Activated B cell treated with CpG ODN at 0.5 μM for 24 hours (primary cell): Measurements from ENCODE around the gene PTH2. TPM values are rescaled to one million over a fixed set of nuclear protein-coding genes. Genes with fewer than 3 reads are reported as not detected.
"Not testable (repeated sequence)": the region's sequence is repeated elsewhere in the genome, so short reads cannot be mapped to it uniquely, and the experiment has no call there.

Experiments
- ATAC-seq: fragments of 200-7000 bp; cut with Tn5 transposase; one replicate; pipeline ENCODE4 v1.10.0; 2021; ENCODE audit warnings: low read depth, mild to moderate bottlenecking, moderate library complexity
- CTCF ChIA-PET: fragments of 350-600 bp; sonication (Branson Sonifier 250); formaldehyde crosslinking; loops from one replicate; lab custom pipeline; 2021; ENCODE audit warnings: antibody characterized with exemption; lab: Charles Lee
- POLR2A ChIA-PET: fragments of 350-600 bp; sonication (Branson Sonifier 250); formaldehyde crosslinking; loops from one replicate; lab custom pipeline; 2021; ENCODE audit warnings: antibody characterized with exemption; lab: Charles Lee
- DNase-seq: peaks from one replicate; pipeline ENCODE4 v3.0.0; 2022
- H3K27ac Mint-ChIP-seq: one replicate; pipeline ENCODE4 v1.8.0; 2020; ENCODE audit warnings: mixed read lengths
- H3K27me3 Mint-ChIP-seq: one replicate; pipeline ENCODE4 v1.8.0; 2021; ENCODE audit warnings: mixed read lengths
- H3K36me3 Mint-ChIP-seq: one replicate; pipeline ENCODE4 v1.8.0; 2021; ENCODE audit warnings: low read depth, mixed read lengths
- H3K4me1 Mint-ChIP-seq: one replicate; pipeline ENCODE4 v1.8.0; 2021; ENCODE audit warnings: mixed read lengths
- H3K4me3 Mint-ChIP-seq: one replicate; pipeline ENCODE4 v1.8.0; 2020; ENCODE audit warnings: mild to moderate bottlenecking, mixed read lengths
- H3K9me3 Mint-ChIP-seq: one replicate; pipeline ENCODE4 v1.8.0; 2020; ENCODE audit warnings: mixed read lengths
- CTCF ChIP-seq: fragments of 200-600 bp; IDR thresholded peaks from one replicate; pipeline ENCODE4 v1.8.0; 2022; ENCODE audit warnings: antibody characterized with exemption, mild to moderate bottlenecking
- intact Hi-C: fragments of 100-400 bp; cut with micrococcal nuclease; formaldehyde crosslinking; loops from one replicate; pipeline ENCODE4 v1.15.1; 2024
- total RNA-seq: library from RNA; stranded (reverse); gene quantifications from 2 replicates; pipeline ENCODE4 v1.2.3, GENCODE V29; 2022

PTH2 gene
- total RNA-seq, 1 donor from 2014 or later = not detected

GRCh38 chr19:49445997-49446396 lies 22.8 kb upstream of the PTH2 start:
- H3K27me3 Mint-ChIP-seq = peaks cover 11% of the 10 kb centered on the region
- intact Hi-C loops = no loop called here
- no peak for ATAC-seq
- ChIA-PET CTCF (interaction anchor here (1.4 to 2.2 kb wide), 4 partner anchors 24 to 332 kb away, joined by 3 to 12 read pairs (median 6); partner anchors contain the start of gene LIN7B), POLR2A (interaction anchor here (1.1 to 2.9 kb wide), 4 partner anchors 24 to 230 kb away, joined by 3 to 25 read pairs (median 6); no protein-coding TSS in a partner anchor)
- DNase-seq = no peak
- H3K27ac Mint-ChIP-seq = no peak overlapping the region
- TF ChIP-seq CTCF = no peak
- H3K4me1 Mint-ChIP-seq = peaks cover 50% of the 10 kb centered on the region
- no peaks in the 10 kb centered on the region for H3K9me3 Mint-ChIP-seq
- no peak overlapping the region for H3K4me3 Mint-ChIP-seq
- H3K36me3 Mint-ChIP-seq = peaks cover 46% of the 10 kb centered on the region

DNA sequence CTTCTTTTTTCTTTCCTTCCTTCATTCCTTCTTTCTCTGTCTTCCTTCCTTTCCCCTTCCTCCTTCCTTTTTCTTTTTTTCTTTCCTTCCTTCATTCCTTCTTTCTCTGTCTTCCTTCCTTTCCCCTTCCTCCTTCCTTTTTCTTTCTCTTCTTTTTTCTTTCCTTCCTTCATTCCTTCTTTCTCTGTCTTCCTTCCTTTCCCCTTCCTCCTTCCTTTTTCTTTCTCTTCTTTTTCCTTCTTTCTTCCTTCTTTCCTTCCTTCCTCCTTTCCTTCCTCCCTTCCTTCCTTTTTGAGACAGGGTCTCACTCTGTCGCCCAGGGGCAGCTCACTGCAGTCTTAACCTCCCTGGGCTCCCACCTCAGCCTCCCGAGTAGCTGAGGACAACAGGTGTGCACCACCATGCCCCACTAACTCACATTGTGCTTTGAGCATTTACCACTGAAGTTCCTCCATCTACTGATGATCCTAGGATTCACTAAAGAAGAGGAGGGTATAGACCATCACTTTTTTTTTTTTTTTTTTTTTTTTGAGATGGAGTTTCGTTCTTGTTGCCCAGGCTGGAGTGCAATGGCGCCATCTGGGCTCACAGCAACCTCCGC lies 21.0 kb upstream of the PTH2 start:
- peak overlapping the region; percentile 90 for H3K27ac Mint-ChIP-seq
- intact Hi-C loops, H3K9me3 Mint-ChIP-seq, ATAC-seq, DNase-seq: not testable (repeated sequence)
- H3K4me3 Mint-ChIP-seq = peak overlapping the region; percentile 86
- peaks cover 30% of the 10 kb centered on the region for H3K36me3 Mint-ChIP-seq
- H3K27me3 Mint-ChIP-seq = peaks cover 28% of the 10 kb centered on the region
- POLR2A ChIA-PET = interaction anchor here (0.6 to 2.9 kb wide), 11 partner anchors 8 to 996 kb away, joined by 3 to 28 read pairs (median 5); no protein-coding TSS in a partner anchor
- H3K4me1 Mint-ChIP-seq = peaks cover 41% of the 10 kb centered on the region
- CTCF ChIA-PET = interaction anchor here (0.6 to 3.3 kb wide), 9 partner anchors 12 to 231 kb away, joined by 3 to 28 read pairs (median 5); no protein-coding TSS in a partner anchor

- peak; percentile 77 for TF ChIP-seq CTCF
- peaks cover 24% of the 10 kb centered on the region for H3K36me3 Mint-ChIP-seq
- H3K9me3 Mint-ChIP-seq = no peaks in the 10 kb centered on the region
- ATAC-seq (peak; percentile 85), DNase-seq (peak; percentile 94)
- H3K27me3 Mint-ChIP-seq = peaks cover 34% of the 10 kb centered on the region
- POLR2A ChIA-PET = interaction anchor here (0.6 to 2.9 kb wide), 14 partner anchors 26 to 627 kb away, joined by 3 to 28 read pairs (median 4); partner anchors contain the start of genes FCGRT and TEAD2
- intact Hi-C loops = loop anchor here (1.0 to 2.0 kb wide), 10 partner anchors 8 to 217 kb away; partner anchors contain the start of gene PIH1D1
- peaks cover 39% of the 10 kb centered on the region for H3K4me1 Mint-ChIP-seq
- peak overlapping the region; percentile 90 for H3K27ac Mint-ChIP-seq
- H3K4me3 Mint-ChIP-seq = peak overlapping the region; percentile 86
- CTCF ChIA-PET = interaction anchor here (0.6 to 3.3 kb wide), 12 partner anchors 8 to 217 kb away, joined by 3 to 28 read pairs (median 5); partner anchors contain the start of gene PIH1D1
These were observed 20.3 kb upstream of the PTH2 start for GRCh38 chr19:49443366-49444099.

DNA sequence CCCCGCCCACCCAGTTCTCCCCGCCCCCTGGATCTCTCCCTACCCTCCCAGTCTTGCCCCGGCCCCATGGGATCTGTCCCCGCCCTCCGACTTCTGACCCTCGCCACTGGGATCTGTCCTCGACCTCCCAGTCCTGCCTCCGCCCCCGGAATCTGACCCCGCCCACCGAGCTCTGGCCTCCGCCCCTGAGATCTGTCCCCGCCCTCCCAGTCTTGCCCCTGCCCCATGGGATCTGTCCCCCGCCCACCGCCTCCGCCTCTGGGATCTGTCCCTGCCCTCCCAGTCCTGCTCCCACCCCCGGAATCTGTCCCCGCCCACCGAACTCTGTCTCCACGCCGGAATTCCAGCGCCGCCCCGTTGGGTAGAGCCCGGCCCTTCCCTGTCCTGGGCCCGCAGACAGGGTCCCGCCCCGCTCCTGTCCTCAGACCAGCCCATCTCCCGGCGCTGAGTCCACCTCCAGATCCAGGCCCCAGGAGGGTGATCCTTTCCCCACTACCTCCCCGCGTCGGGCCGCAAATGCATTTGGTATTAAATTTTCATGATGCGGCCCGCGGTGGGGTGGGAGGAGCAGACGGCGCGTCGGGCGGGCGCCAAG lies 19.6 kb upstream of the PTH2 start:
- ATAC-seq = peak; percentile 37
- ChIA-PET POLR2A (interaction anchor here (0.6 to 2.5 kb wide), 18 partner anchors 9 to 627 kb away, joined by 3 to 28 read pairs (median 4); partner anchors contain the start of genes ALDH16A1, CD37, FCGRT and PIH1D1), CTCF (interaction anchor here (0.6 to 3.3 kb wide), 10 partner anchors 9 to 216 kb away, joined by 3 to 28 read pairs (median 4); partner anchors contain the start of gene PIH1D1)
- TF ChIP-seq CTCF = no peak
- Mint-ChIP-seq H3K4me1 (peaks cover 34% of the 10 kb centered on the region), H3K36me3 (peaks cover 19% of the 10 kb centered on the region), H3K27ac (peak overlapping the region; percentile 90), H3K4me3 (peak overlapping the region; percentile 86), H3K27me3 (peaks cover 41% of the 10 kb centered on the region), H3K9me3 (no peaks in the 10 kb centered on the region)
- intact Hi-C loops = loop anchor here (1.0 to 2.0 kb wide), 10 partner anchors 8 to 217 kb away; partner anchors contain the start of gene PIH1D1
- peak; percentile 66 for DNase-seq

DNA sequence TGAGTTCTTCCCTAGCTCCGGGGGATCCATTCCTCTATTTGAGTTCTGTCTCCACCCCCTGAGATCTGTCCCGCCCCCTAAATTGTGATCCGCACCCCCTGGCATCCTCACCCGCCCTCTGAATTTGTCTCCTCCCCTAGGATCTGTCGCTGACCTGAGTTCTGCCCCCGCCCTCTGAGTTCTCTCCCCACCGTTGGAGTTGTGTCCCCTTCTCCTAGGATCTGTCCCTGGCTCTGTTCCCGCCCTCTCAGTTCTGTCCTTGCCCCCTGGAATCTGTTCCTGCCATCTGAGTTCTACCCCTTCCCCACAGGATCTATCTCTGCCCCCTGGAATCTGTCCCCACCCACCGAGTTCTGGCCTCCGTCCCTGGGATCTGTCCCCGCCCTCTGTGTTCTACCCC lies 19.1 kb upstream of the PTH2 start:
- peaks cover 34% of the 10 kb centered on the region for H3K4me1 Mint-ChIP-seq
- ChIA-PET POLR2A (interaction anchor here (0.6 to 2.5 kb wide), 15 partner anchors 10 to 176 kb away, joined by 3 to 28 read pairs (median 4); partner anchors contain the start of genes ALDH16A1, CD37 and PIH1D1), CTCF (interaction anchor here (0.6 to 3.3 kb wide), 7 partner anchors 28 to 216 kb away, joined by 4 to 28 read pairs (median 5); no protein-coding TSS in a partner anchor)
- peaks cover 46% of the 10 kb centered on the region for H3K27me3 Mint-ChIP-seq
- H3K36me3 Mint-ChIP-seq = peaks cover 14% of the 10 kb centered on the region
- ATAC-seq (no peak), DNase-seq (no peak)
- H3K27ac Mint-ChIP-seq = no peak overlapping the region
- no peak for TF ChIP-seq CTCF
- intact Hi-C loops = loop anchor here (2.0 kb wide), 1 partner anchor 14 kb away; no protein-coding TSS in a partner anchor
- peak overlapping the region; percentile 86 for H3K4me3 Mint-ChIP-seq
- no peaks in the 10 kb centered on the region for H3K9me3 Mint-ChIP-seq
